ENCODE measurements around the gene MCF2L2.
A peak's percentile ranks its signal among the peaks of the same experiment; 100 is the strongest.

The MCF2L2 gene

DNA sequence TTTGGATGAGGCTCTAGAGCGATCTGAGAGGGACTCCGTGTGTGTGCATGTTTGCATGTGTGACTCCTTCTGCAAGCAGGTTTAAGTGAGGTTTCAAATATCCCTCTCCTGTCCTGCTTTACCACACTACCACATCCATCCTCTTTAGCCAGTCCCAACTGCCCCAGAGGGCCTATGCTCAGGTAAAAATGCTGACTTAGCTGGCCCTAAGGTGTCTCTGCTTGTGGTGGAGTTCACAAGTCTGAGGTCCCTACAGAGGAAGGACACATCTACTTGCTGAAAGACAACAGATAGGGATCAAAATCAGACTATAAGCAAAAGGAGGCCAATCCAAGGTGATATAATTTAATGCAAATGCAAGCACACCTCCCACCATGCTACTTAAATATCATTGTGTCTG lies 88.2 kb downstream of the MCF2L2 start:
- peaks cover 10% of the 10 kb centered on the region for H3K4me1 Mint-ChIP-seq
- ATAC-seq (replicated peaks; ENCODE audit: extremely low read depth, poor library complexity, severe bottlenecking): no peak
- no peaks in the 10 kb centered on the region for H3K27me3 Mint-ChIP-seq
- H3K4me3 Mint-ChIP-seq: no peak overlapping the region
- no peak for DNase-seq (ENCODE audit: low spot score in 2 of 2)
- no peak overlapping the region for H3K27ac Mint-ChIP-seq (ENCODE audit: low read depth)
- no peaks in the 10 kb centered on the region for H3K9me3 Mint-ChIP-seq
- H3K36me3 Mint-ChIP-seq (ENCODE audit: insufficient read depth): peaks cover 2% of the 10 kb centered on the region

DNA sequence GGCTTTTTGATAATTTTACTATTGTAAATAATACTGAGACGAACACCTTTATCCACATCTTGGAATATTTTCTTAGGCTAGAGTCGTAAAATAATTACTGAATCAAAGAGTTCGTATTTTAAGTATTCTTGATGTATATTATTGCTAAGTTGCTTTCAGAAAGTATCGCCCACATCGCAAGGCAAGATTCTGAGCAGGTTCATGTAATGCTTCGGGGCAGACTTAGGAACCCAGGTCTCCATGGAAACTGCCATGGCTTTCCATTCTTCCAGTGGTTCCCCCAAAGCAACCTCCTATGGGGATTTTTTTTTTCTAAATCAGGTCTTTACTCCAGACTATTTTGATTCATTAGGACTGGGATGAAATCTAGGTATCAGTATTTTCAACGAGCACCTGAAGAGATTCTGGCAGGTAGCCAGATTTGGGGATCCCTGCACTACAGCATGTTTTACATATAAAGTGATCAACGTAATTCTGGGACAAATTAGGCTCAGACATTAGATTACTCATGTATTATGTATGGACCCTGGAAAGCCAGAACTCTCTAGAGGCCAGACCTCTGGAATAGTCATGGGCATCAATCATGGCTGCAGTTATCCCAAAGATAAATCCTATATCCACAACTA lies 88.8 kb downstream of the MCF2L2 start:
- Mint-ChIP-seq H3K36me3 (ENCODE audit: insufficient read depth) (peaks cover 2% of the 10 kb centered on the region), H3K4me3 (no peak overlapping the region), H3K27me3 (no peaks in the 10 kb centered on the region), H3K9me3 (no peaks in the 10 kb centered on the region), H3K27ac (ENCODE audit: low read depth) (no peak overlapping the region), H3K4me1 (peaks cover 10% of the 10 kb centered on the region)
- ATAC-seq (replicated peaks; ENCODE audit: extremely low read depth, poor library complexity, severe bottlenecking): no peak
- no peak for DNase-seq (ENCODE audit: low spot score in 2 of 2)

- Mint-ChIP-seq H3K9me3 (no peaks in the 10 kb centered on the region), H3K4me1 (peaks cover 10% of the 10 kb centered on the region), H3K27ac (ENCODE audit: low read depth) (no peak overlapping the region), H3K4me3 (no peak overlapping the region), H3K27me3 (no peaks in the 10 kb centered on the region), H3K36me3 (ENCODE audit: insufficient read depth) (peaks cover 2% of the 10 kb centered on the region)
- no peak for DNase-seq (ENCODE audit: low spot score in 2 of 2)
- ATAC-seq (replicated peaks; ENCODE audit: extremely low read depth, poor library complexity, severe bottlenecking): no peak
These were observed 89.9 kb downstream of the MCF2L2 start for GRCh38 chr3:183338520-183338919.

GRCh38 chr3:183332487-183332886 lies 95.9 kb downstream of the MCF2L2 start:
- no peaks in the 10 kb centered on the region for H3K27me3 Mint-ChIP-seq
- no peak for DNase-seq (ENCODE audit: low spot score in 2 of 2)
- ATAC-seq (replicated peaks; ENCODE audit: extremely low read depth, poor library complexity, severe bottlenecking): no peak
- H3K4me3 Mint-ChIP-seq: no peak overlapping the region
- H3K27ac Mint-ChIP-seq (ENCODE audit: low read depth): no peak overlapping the region
- peaks cover 14% of the 10 kb centered on the region for H3K4me1 Mint-ChIP-seq
- no peaks in the 10 kb centered on the region for H3K9me3 Mint-ChIP-seq
- peaks cover 2% of the 10 kb centered on the region for H3K36me3 Mint-ChIP-seq (ENCODE audit: insufficient read depth)

DNA sequence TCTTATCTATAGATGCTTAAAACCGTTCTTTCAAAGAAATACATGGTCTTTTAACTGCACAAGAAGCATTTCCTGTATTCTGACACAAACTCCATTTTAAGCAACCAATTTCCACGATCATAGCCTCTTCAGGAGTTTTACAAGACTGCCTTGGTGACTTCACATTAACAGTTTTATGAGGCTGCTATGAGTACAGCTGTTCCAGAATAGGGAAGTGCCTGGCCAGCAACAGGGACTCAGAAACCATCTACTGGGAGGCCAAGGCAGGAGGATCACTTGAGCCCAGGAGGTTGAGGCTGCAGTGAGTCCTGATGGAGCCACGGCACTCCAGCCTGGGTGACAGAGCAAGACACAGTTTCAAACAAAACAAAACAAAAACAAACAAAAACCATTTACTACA lies 96.9 kb downstream of the MCF2L2 start:
- no peaks in the 10 kb centered on the region for H3K36me3 Mint-ChIP-seq (ENCODE audit: insufficient read depth)
- H3K9me3 Mint-ChIP-seq: no peaks in the 10 kb centered on the region
- H3K27me3 Mint-ChIP-seq: no peaks in the 10 kb centered on the region
- peaks cover 14% of the 10 kb centered on the region for H3K4me1 Mint-ChIP-seq
- no peak for ATAC-seq (replicated peaks; ENCODE audit: extremely low read depth, poor library complexity, severe bottlenecking)
- no peak for DNase-seq (ENCODE audit: low spot score in 2 of 2)
- no peak overlapping the region for H3K4me3 Mint-ChIP-seq
- H3K27ac Mint-ChIP-seq (ENCODE audit: low read depth): no peak overlapping the region

DNA sequence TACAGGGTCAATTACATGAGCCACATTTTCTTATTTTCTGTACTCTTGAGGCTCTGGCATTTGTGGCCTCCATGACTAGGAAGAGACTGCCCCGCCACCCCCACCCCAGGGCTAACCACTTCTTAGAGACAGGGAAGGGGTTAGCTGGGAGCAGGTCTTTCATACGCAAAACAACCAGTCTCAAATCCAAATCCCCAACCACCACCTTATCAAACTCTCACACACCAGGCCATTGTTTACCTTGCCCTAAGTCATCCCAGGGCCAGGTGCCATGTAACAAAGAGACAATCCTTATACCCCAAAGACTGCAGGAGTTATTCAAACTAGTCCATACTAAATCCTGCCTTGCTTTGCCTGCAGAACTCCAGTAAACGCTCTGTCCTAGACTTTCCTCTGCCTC lies 97.5 kb downstream of the MCF2L2 start:
- Mint-ChIP-seq H3K27ac (ENCODE audit: low read depth) (no peak overlapping the region), H3K9me3 (no peaks in the 10 kb centered on the region), H3K36me3 (ENCODE audit: insufficient read depth) (no peaks in the 10 kb centered on the region), H3K4me3 (no peak overlapping the region), H3K27me3 (no peaks in the 10 kb centered on the region), H3K4me1 (peaks cover 14% of the 10 kb centered on the region)
- DNase-seq (ENCODE audit: low spot score in 2 of 2) (no peak), ATAC-seq (replicated peaks; ENCODE audit: extremely low read depth, poor library complexity, severe bottlenecking) (no peak)

DNA sequence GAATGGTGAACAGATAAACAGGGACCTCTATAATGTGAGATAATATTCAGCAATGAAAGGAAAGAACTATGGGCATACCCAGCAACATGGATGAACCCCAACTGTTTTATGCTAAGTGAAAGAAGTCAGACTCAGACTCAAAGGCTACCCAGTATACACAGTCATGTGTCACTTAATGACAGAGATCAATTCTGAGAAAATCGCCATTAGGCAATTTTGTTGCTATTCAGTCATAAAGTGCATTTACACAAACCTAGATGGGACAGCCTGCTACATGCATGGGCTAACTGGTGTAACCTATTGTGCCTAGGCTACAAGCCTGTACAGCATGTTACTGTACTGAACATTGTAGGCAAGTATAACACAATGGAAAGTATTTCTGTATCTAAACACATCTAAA lies 98.9 kb downstream of the MCF2L2 start:
- DNase-seq (ENCODE audit: low spot score in 2 of 2): no peak
- no peaks in the 10 kb centered on the region for H3K27me3 Mint-ChIP-seq
- H3K9me3 Mint-ChIP-seq: no peaks in the 10 kb centered on the region
- H3K36me3 Mint-ChIP-seq (ENCODE audit: insufficient read depth): peaks cover 2% of the 10 kb centered on the region
- H3K27ac Mint-ChIP-seq (ENCODE audit: low read depth): no peak overlapping the region
- no peak for ATAC-seq (replicated peaks; ENCODE audit: extremely low read depth, poor library complexity, severe bottlenecking)
- no peak overlapping the region for H3K4me3 Mint-ChIP-seq
- peaks cover 14% of the 10 kb centered on the region for H3K4me1 Mint-ChIP-seq

- no peak overlapping the region for H3K27ac Mint-ChIP-seq (ENCODE audit: low read depth)
- peaks cover 14% of the 10 kb centered on the region for H3K4me1 Mint-ChIP-seq
- H3K9me3 Mint-ChIP-seq: no peaks in the 10 kb centered on the region
- peaks cover 2% of the 10 kb centered on the region for H3K36me3 Mint-ChIP-seq (ENCODE audit: insufficient read depth)
- DNase-seq (ENCODE audit: low spot score in 2 of 2) (no peak), ATAC-seq (replicated peaks; ENCODE audit: extremely low read depth, poor library complexity, severe bottlenecking) (no peak)
- no peaks in the 10 kb centered on the region for H3K27me3 Mint-ChIP-seq
- no peak overlapping the region for H3K4me3 Mint-ChIP-seq
These were observed 99.6 kb downstream of the MCF2L2 start for GRCh38 chr3:183328823-183329222.

- peaks cover 14% of the 10 kb centered on the region for H3K4me1 Mint-ChIP-seq
- no peak overlapping the region for H3K4me3 Mint-ChIP-seq
- no peak for ATAC-seq (replicated peaks; ENCODE audit: extremely low read depth, poor library complexity, severe bottlenecking)
- H3K27ac Mint-ChIP-seq (ENCODE audit: low read depth): no peak overlapping the region
- H3K36me3 Mint-ChIP-seq (ENCODE audit: insufficient read depth): peaks cover 2% of the 10 kb centered on the region
- no peaks in the 10 kb centered on the region for H3K9me3 Mint-ChIP-seq
- DNase-seq (ENCODE audit: low spot score in 2 of 2): no peak
- H3K27me3 Mint-ChIP-seq: no peaks in the 10 kb centered on the region
These were observed 100.3 kb downstream of the MCF2L2 start for GRCh38 chr3:183328164-183328563.

- no peak overlapping the region for H3K27ac Mint-ChIP-seq (ENCODE audit: low read depth)
- peaks cover 2% of the 10 kb centered on the region for H3K36me3 Mint-ChIP-seq (ENCODE audit: insufficient read depth)
- no peak overlapping the region for H3K4me3 Mint-ChIP-seq
- ATAC-seq (replicated peaks; ENCODE audit: extremely low read depth, poor library complexity, severe bottlenecking): no peak
- no peaks in the 10 kb centered on the region for H3K9me3 Mint-ChIP-seq
- no peak for DNase-seq (ENCODE audit: low spot score in 2 of 2)
- no peaks in the 10 kb centered on the region for H3K27me3 Mint-ChIP-seq
- peaks cover 14% of the 10 kb centered on the region for H3K4me1 Mint-ChIP-seq
These were observed 101.1 kb downstream of the MCF2L2 start for GRCh38 chr3:183327343-183327742.

GRCh38 chr3:183324083-183324482 lies 104.3 kb downstream of the MCF2L2 start:
- no peak for ATAC-seq (replicated peaks; ENCODE audit: extremely low read depth, poor library complexity, severe bottlenecking)
- peaks cover 13% of the 10 kb centered on the region for H3K4me1 Mint-ChIP-seq
- H3K27ac Mint-ChIP-seq (ENCODE audit: low read depth): peak overlapping the region; percentile 32
- H3K27me3 Mint-ChIP-seq: no peaks in the 10 kb centered on the region
- no peak overlapping the region for H3K4me3 Mint-ChIP-seq
- peaks cover 5% of the 10 kb centered on the region for H3K36me3 Mint-ChIP-seq (ENCODE audit: insufficient read depth)
- DNase-seq (ENCODE audit: low spot score in 2 of 2): no peak
- no peaks in the 10 kb centered on the region for H3K9me3 Mint-ChIP-seq

- H3K27me3 Mint-ChIP-seq: no peaks in the 10 kb centered on the region
These were observed 109.0 kb downstream of the MCF2L2 start for GRCh38 chr3:183319371-183319770.

GRCh38 chr3:183318877-183319276 lies 109.5 kb downstream of the MCF2L2 start:
- peaks cover 6% of the 10 kb centered on the region for H3K4me1 Mint-ChIP-seq
- H3K4me3 Mint-ChIP-seq: no peak overlapping the region
- ATAC-seq (replicated peaks; ENCODE audit: extremely low read depth, poor library complexity, severe bottlenecking): no peak
- H3K27me3 Mint-ChIP-seq: no peaks in the 10 kb centered on the region
- no peak overlapping the region for H3K27ac Mint-ChIP-seq (ENCODE audit: low read depth)
- H3K36me3 Mint-ChIP-seq (ENCODE audit: insufficient read depth): peaks cover 6% of the 10 kb centered on the region
- H3K9me3 Mint-ChIP-seq: no peaks in the 10 kb centered on the region
- no peak for DNase-seq (ENCODE audit: low spot score in 2 of 2)

More at GRCh38 chr3:183319371-183319770, 109.0 kb downstream of the MCF2L2 start:
- Mint-ChIP-seq H3K4me3 (no peak overlapping the region), H3K9me3 (no peaks in the 10 kb centered on the region), H3K36me3 (ENCODE audit: insufficient read depth) (peaks cover 6% of the 10 kb centered on the region), H3K4me1 (peaks cover 6% of the 10 kb centered on the region), H3K27ac (ENCODE audit: low read depth) (no peak overlapping the region)
- DNase-seq (ENCODE audit: low spot score in 2 of 2) (no peak), ATAC-seq (replicated peaks; ENCODE audit: extremely low read depth, poor library complexity, severe bottlenecking) (no peak)

Measured in central memory CD8-positive, alpha-beta T cell (primary cell).